Psoas muscle (tissue), 8 donors: ENCODE results near the gene IFITM1. TPM values are rescaled to one million over a fixed set of nuclear protein-coding genes. Genes with fewer than 3 reads are reported as not detected.
"Not testable (repeated sequence)": the region's sequence is repeated elsewhere in the genome, so short reads cannot be mapped to it uniquely, and the experiment has no call there.

Experiments
- ATAC-seq, 4 donors: fragments of 200-7000 bp; cut with Tn5 transposase; one replicate each; pipeline ENCODE4 v1.9.1; 2020; ENCODE audit warnings: moderate library complexity in 3 of 4, mild to moderate bottlenecking in 2 of 4
- DNase-seq, 2 donors: peaks; one replicate each; pipeline ENCODE4 v3.0.0-alpha.2; 2020
- H3K27ac ChIP-seq: fragments of 200-600 bp; one replicate; pipeline ENCODE4 v1.8.0; 2022
- H3K27me3 ChIP-seq, 3 donors: fragments of 200-600 bp in 1 of 3; one replicate each; pipeline versions ENCODE4 v1.6.1 to v1.8.0; 2013 to 2022; ENCODE audit warnings: low read length in 2 of 3, mild to moderate bottlenecking in 2 of 3, moderate library complexity in 1 of 3; ENCODE audit not compliant: insufficient read depth in 3 of 3
- H3K36me3 ChIP-seq, 2 donors: fragments of 200-600 bp in 1 of 2; one replicate each; pipeline versions ENCODE4 v1.6.1 to v1.8.0; 2013 to 2022; ENCODE audit warnings: low read depth in 1 of 2, mild to moderate bottlenecking in 1 of 2, moderate library complexity in 1 of 2; ENCODE audit not compliant: insufficient read depth in 1 of 2
- H3K4me1 ChIP-seq: fragments of 200-600 bp; one replicate; pipeline ENCODE4 v1.8.0; 2022
- H3K4me3 ChIP-seq: fragments of 200-600 bp; one replicate; pipeline ENCODE4 v1.8.0; 2022; ENCODE audit warnings: mild to moderate bottlenecking
- H3K9me3 ChIP-seq: fragments of 200-600 bp; one replicate; pipeline ENCODE4 v1.8.0; 2022
- WGBS, 3 donors: extraction: QIAGEN DNeasy Blood & Tissue Kit; methylation state at CpG; one replicate each; pipeline versions ENCODE4 v1.1.6 to v1.1.7; 2013; 5-methylcytosine and 5-hydroxymethylcytosine counted together
- intact Hi-C, 2 donors: fragments of 100-400 bp; cut with DNase I; formaldehyde crosslinking; loops; one replicate each; pipeline versions ENCODE4 v1.11.0 to v1.14.2; 2022
- polyA plus RNA-seq, 3 donors: library from polyadenylated mRNA; stranded (reverse); fragments of 200-250 nt; gene quantifications; one replicate each; pipeline ENCODE4 v1.2.3, GENCODE V29; 2013
- total RNA-seq, 4 donors: library from RNA; stranded (reverse); fragmentation: NEBNext Ultra II Directional in 2 of 4; extraction: Animal tissue kit (Norgen Biotek cat#: 25700) in 2 of 4; gene quantifications; one replicate each; pipeline versions ENCODE4 v1.2.1 to v1.2.4, GENCODE V29; 2021 to 2023
- TF ChIP-seq, protein P1 (sequence below): fragments of 200-600 bp; IDR thresholded peaks from one replicate; pipeline ENCODE4 v1.8.0; 2022; ENCODE audit warnings: antibody characterized with exemption
- donor health status: healthy with polysubstance abuse.
- donor health status: DM: no; HTN: no; CAD: no; lungs with moderate emphysema.
- donor health status: Bipolar disorder and iron deficiency.
- donor health status: healthy.
- donor health status: DM: yes; HTN: yes; CAD: no.
- donor health status: DM: no; HTN: no; CAD: no.
- donor health status: DM: no; HTN: no; CAD: no.
- donor health status: DM: yes; HTN: yes; CAD: no.

Gene IFITM1
- total and polyA plus RNA-seq, 7 donors: 39.7 to 107 (median 69.7) TPM

DNA sequence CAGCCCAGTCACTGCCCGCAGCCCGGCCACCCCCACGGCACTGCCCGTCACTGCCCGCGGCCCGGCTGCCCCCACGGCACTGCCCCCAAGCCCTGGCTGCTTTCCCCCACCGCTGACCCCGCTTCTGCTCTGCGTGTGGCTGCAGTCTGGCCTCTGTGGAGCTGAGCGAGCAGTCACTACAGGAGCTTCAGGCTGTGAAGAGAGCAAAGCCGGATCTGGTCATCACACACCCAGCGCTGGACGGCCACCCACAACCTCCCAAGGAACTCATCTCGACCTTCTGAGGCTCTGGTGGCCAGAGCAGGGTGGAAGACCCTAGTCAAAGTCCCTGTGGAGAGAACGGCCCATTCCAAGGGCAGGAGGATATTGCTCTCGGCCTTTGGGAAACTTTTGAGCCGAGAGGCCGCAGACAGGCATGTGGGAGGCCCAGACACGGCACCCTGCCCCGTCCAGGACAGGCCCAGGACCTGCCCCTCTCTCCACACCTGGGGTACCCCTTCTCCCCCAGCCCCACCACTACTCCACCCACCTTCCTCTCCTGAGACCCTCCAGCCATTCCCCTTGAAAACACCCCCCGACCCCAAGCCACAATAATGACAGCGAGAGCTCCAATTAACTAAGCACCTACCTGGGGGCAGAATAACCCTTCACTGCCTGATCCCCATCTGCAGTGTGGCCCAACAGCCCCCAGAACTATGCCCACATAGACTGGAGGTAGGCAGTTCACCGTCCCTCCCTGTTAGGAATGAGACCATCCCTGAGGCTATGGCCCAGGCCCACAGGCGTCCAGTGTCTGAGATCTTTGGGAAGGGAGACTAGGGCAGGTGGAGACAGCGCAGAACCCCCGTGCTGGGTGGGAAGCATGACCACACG lies 28.6 kb upstream of the IFITM1 start:
- Histone ChIP-seq H3K27me3 (peaks cover 0 to 69% (median 40%) of the 10 kb centered on the region in 3 donors), H3K4me1 (no peaks in the 10 kb centered on the region), H3K27ac (no peak overlapping the region), H3K9me3 (no peaks in the 10 kb centered on the region), H3K4me3 (no peak overlapping the region), H3K36me3 (no peaks in the 10 kb centered on the region)
- DNase-seq: peak in 1 of 2 donors; percentile 32
- TF ChIP-seq, protein P1, sequence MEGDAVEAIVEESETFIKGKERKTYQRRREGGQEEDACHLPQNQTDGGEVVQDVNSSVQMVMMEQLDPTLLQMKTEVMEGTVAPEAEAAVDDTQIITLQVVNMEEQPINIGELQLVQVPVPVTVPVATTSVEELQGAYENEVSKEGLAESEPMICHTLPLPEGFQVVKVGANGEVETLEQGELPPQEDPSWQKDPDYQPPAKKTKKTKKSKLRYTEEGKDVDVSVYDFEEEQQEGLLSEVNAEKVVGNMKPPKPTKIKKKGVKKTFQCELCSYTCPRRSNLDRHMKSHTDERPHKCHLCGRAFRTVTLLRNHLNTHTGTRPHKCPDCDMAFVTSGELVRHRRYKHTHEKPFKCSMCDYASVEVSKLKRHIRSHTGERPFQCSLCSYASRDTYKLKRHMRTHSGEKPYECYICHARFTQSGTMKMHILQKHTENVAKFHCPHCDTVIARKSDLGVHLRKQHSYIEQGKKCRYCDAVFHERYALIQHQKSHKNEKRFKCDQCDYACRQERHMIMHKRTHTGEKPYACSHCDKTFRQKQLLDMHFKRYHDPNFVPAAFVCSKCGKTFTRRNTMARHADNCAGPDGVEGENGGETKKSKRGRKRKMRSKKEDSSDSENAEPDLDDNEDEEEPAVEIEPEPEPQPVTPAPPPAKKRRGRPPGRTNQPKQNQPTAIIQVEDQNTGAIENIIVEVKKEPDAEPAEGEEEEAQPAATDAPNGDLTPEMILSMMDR: no peak
- no peak for ATAC-seq
- 71 to 75% (median 71%) methylated on average over 28 to 29 of the region's 29 CpGs for WGBS, 3 donors
- intact Hi-C loops: no loop called here

DNA sequence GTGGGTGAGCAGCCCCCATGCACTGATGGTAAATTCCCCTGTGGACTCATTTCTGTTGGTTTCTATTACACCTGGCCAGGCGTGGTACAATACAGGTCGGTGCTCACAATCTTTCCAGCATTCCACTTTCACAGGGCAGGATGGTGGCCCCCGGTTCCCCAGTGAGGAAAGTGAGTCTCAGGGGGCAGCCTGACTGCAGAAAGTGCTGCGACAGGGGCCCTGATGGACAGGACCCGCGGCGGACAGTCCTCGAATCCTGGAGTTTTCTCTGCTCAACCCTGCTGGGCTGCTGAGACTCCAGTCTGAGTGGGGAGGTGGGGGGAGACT lies 28.0 kb upstream of the IFITM1 start:
- Histone ChIP-seq H3K4me3 (no peak overlapping the region), H3K9me3 (no peaks in the 10 kb centered on the region), H3K36me3 (no peaks in the 10 kb centered on the region), H3K4me1 (no peaks in the 10 kb centered on the region), H3K27me3 (peaks cover 0 to 64% (median 34%) of the 10 kb centered on the region in 3 donors), H3K27ac (no peak overlapping the region)
- TF ChIP-seq, protein P1: no peak
- 78 to 88% (median 83%) methylated on average over 8 of the region's 8 CpGs for whole genome bisulfite sequencing, 3 donors
- DNase-seq (peak in 1 of 2 donors; percentile 26), ATAC-seq (no peak)
- intact Hi-C loops: no loop called here

DNA sequence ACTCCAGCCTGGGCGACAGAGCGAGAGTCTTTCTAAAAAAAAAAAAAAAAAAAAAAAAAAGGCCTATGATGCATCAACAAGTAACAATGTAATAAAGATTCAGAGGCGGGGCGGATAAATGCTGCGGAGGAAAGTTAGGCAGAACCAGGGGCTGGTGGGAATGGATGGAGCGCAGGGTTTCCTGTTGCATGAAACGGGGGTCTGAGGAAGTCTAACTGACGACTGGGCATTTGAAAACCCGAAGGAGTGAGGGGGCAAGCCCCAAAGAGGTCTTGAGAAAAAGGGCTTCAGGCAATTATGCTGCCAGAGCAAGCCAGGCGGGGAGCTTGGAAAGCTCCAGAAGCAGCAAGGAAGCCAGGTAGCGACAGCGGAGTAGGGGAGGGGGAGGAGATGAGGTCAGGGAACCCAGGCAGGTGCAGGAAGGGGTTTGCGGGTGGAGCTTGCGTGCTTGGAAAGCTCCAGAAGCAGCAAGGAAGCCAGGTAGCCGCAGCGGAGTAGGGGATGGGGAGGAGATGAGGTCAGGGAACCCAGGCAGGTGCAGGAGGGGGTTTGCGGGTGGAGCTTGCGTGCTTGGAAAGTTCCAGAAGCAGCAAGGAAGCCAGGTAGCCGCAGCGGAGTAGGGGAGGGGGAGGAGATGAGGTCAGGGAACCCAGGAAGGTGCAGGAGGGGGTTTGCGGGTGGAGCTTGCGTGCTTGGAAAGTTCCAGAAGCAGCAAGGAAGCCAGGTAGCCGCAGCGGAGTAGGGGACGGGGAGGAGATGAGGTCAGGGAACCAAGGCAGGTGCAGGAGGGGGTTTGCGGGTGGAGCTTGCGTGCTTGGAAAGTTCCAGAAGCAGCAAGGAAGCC lies 26.6 kb upstream of the IFITM1 start:
- intact Hi-C loops, ATAC-seq, H3K27ac ChIP-seq, H3K4me3 ChIP-seq, H3K4me1 ChIP-seq, H3K9me3 ChIP-seq, H3K36me3 ChIP-seq: not testable (repeated sequence)
- WGBS, 3 donors: 77 to 86% (median 85%) methylated on average over 27 of the region's 27 CpGs
- peak; percentile 12 to 31 for DNase-seq
- H3K27me3 ChIP-seq: peaks cover 0 to 50% (median 26%) of the 10 kb centered on the region in 3 donors

DNA sequence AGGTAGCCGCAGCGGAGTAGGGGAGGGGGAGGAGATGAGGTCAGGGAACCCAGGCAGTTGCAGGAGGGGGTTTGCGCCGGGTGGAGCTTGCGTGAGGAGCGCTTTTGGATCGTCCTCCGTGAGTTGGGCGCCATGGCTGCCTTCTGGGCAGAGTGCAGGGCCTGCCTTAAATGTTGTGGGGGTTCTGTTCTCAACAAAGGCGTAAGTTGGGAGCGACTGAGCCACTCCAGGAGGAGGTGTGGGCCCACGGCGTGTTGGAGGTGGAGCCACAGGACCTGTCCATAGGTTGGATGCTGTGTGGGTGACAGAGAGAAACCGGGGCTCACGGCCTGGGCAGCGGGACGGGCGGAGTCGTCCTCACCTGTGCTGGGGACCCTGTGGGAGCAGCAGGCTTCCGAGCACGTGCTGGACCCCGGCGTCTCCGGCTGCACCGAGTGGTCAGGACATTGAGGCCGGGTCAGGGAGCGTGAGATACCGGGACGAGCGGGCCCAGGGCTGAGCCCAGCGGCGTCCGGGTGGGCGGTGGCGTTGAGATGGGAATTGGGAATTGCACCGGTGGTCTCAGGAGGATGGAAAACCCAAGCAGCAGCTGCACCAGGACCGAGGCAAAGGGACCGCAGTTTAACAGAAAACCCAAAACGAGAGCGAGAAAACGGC lies 25.9 kb upstream of the IFITM1 start:
- ATAC-seq: no peak
- no peaks in the 10 kb centered on the region for H3K4me1 ChIP-seq
- peaks cover 0 to 43% (median 21%) of the 10 kb centered on the region in 3 donors for H3K27me3 ChIP-seq
- 19 to 28% (median 25%) methylated on average over 35 to 41 of the region's 41 CpGs for WGBS, 3 donors
- H3K9me3 ChIP-seq: no peaks in the 10 kb centered on the region
- TF ChIP-seq, protein P1: no peak
- intact Hi-C loops: no loop called here
- H3K4me3 ChIP-seq: peak overlapping the region; percentile 72
- H3K36me3 ChIP-seq: no peaks in the 10 kb centered on the region
- H3K27ac ChIP-seq: no peak overlapping the region
- peak; percentile 20 to 56 for DNase-seq
